ENCODE results near the gene VAPA. TPM values are rescaled to one million over a fixed set of nuclear protein-coding genes. Genes with fewer than 3 reads are reported as not detected.

The VAPA gene
- total and polyA plus RNA-seq, 9 of the 15 experiments (the other 6 are each of a cell fraction or from before 2014, with no cell fraction given), result 219 to 902 (median 526) TPM

DNA sequence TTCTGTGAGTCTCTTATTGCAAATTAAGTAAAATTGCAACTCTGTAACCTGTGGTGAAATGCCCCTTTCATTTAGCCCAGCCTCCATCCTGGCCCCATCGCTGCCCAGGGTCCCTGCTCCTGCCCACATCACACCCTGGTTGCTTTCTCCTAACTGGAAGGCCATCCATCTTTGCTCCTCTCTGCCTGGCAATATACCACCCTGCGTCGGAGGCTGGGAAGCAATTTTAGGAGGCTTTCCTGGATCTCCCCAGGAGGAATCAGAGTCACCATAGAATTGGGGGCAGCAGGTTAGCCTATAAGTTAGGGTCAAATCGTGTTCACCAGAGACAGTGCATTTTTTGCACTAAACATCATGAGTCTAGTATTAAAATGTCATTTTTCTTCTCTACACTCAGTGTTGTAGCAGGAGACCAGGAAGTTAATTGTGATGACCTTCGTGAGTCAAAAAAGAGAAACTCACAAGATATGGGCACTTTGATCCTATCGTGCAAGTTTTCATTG is 42.5 kb upstream of the VAPA start:
- H3K4me3 ChIP-seq, result no peak overlapping the region
- H3K4me1 ChIP-seq (replicated peaks in 1 of 2; ENCODE audit: control insufficient read depth in 2 of 2, insufficient read depth in 2 of 2, low read length in 2 of 2), result peaks cover 33 to 80% of the 10 kb centered on the region in 2 experiments
- no peaks in the 10 kb centered on the region for H3K9me1 ChIP-seq (ENCODE audit: control insufficient read depth, insufficient read depth, low read length)
- peak overlapping the region; percentile 27; the same call in 1 of the 2 replicates for H3K4me2 ChIP-seq (ENCODE audit: insufficient read depth, low read length)
- peaks cover 10% of the 10 kb centered on the region; the same call in 2 of the 3 replicates for H3K79me2 ChIP-seq (ENCODE audit: control insufficient read depth, insufficient read depth, low read length)
- WGBS (ENCODE audit: insufficient coverage, low coverage, missing lambda C conversion rate), result 49% methylated on average over 6 of the region's 6 CpGs
- in situ Hi-C loops (cut with MboI), result no loop called here
- no peaks in the 10 kb centered on the region for H4K20me1 ChIP-seq (replicated peaks; ENCODE audit: control insufficient read depth, insufficient read depth, low read length)
- no peaks in the 10 kb centered on the region for H3K27me3 ChIP-seq (ENCODE audit: control insufficient read depth in 2 of 2, insufficient read depth in 2 of 2, low read length in 2 of 2)
- H3K9ac ChIP-seq (ENCODE audit: insufficient read depth in 1 of 2, low read depth in 2 of 2, low read length in 2 of 2), result peak overlapping the region; percentile 59 to 72; a peak in 3 of 4 replicates
- peaks cover 10% of the 10 kb centered on the region for H3K9me3 ChIP-seq (replicated peaks; ENCODE audit: control insufficient read depth, insufficient read depth, low read depth, low read length)
- ATAC-seq (no peak), DNase-seq (ENCODE audit: extremely low read depth in 1 of 4, low spot score in 3 of 4) (no peak), FAIRE-seq (no peak)
- intact Hi-C loops (cut with micrococcal nuclease), result loop anchor here (10.0 kb wide), 1 partner anchor 186 kb away; no protein-coding TSS in a partner anchor
- BruUV-seq (replicated peaks), result no TSS peak
- H2AFZ ChIP-seq (ENCODE audit: low read depth, low read length), result peak overlapping the region; percentile 79
- no peaks in the 10 kb centered on the region for H3K36me3 ChIP-seq (ENCODE audit: control insufficient read depth, insufficient read depth, low read length)
- ChIA-PET POLR2A (interaction anchor here (0.9 to 2.5 kb wide), 5 partner anchors 9 to 44 kb away, joined by 3 to 14 read pairs (median 11); partner anchors contain the start of gene VAPA), CTCF (ENCODE audit: low intra/inter-chr PET ratio) (no interaction called here)
- peak overlapping the region; percentile 92 for H3K27ac ChIP-seq (ENCODE audit: extremely low read depth, low read depth, low read length)
- TF ChIP-seq ERF (CRISPR knock-in tag; IDR thresholded peaks at IDR 0.05) (0 out of 2 replicates have a peak, but pooled peaks have one; percentile 39), CXXC5 (CRISPR knock-in tag; IDR thresholded peaks at IDR 0.05) (peak; percentile 40), SMAD4 (CRISPR knock-in tag; conservative IDR thresholded peaks at IDR 0.05) (peak; percentile 51), PTTG1 (tag; IDR thresholded peaks at IDR 0.05; ENCODE audit: low read depth) (peak; percentile 35; the same call in 1 of the 2 replicates), MAZ (CRISPR knock-in tag; conservative IDR thresholded peaks at IDR 0.05 in 1 of 2, IDR thresholded peaks at IDR 0.05 in 1 of 2) (0 out of 4 replicates have a peak, but pooled peaks of 1 of the 2 experiments have one; percentile 31), ZNF311 (CRISPR knock-in tag; IDR thresholded peaks at IDR 0.05) (peak; percentile 84), RBBP5 (IDR thresholded peaks at IDR 0.05; ENCODE audit: borderline replicate concordance, insufficient read depth, low read length, poor library complexity, severe bottlenecking) (peak; percentile 35), PTRF (tag; IDR thresholded peaks at IDR 0.05) (0 out of 2 replicates have a peak, but pooled peaks have one; percentile 40), BRF1 (IDR thresholded peaks at IDR 0.05; ENCODE audit: borderline replicate concordance, extremely low read depth, insufficient read length) (no peak), YY1 (IDR thresholded peaks at IDR 0.05; ENCODE audit: borderline replicate concordance in 1 of 3, control insufficient read depth in 1 of 3, extremely low read depth in 1 of 3, insufficient read depth in 3 of 3, insufficient read length in 1 of 3, insufficient replicate concordance in 2 of 3, low read depth in 1 of 3, low read length in 2 of 3) (peak in 1 of 3 experiments; percentile 7), ZNF583 (CRISPR knock-in tag; IDR thresholded peaks at IDR 0.05) (peak; percentile 39; the same call in 1 of the 2 replicates), DPF2 (IDR thresholded peaks at IDR 0.05) (no peak), ZNF75A (CRISPR knock-in tag; IDR thresholded peaks at IDR 0.05) (no peak)
- TF ChIP-seq, protein P1, sequence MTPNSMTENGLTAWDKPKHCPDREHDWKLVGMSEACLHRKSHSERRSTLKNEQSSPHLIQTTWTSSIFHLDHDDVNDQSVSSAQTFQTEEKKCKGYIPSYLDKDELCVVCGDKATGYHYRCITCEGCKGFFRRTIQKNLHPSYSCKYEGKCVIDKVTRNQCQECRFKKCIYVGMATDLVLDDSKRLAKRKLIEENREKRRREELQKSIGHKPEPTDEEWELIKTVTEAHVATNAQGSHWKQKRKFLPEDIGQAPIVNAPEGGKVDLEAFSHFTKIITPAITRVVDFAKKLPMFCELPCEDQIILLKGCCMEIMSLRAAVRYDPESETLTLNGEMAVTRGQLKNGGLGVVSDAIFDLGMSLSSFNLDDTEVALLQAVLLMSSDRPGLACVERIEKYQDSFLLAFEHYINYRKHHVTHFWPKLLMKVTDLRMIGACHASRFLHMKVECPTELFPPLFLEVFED (CRISPR knock-in tag; conservative IDR thresholded peaks at IDR 0.05), result no peak
- TF ChIP-seq, protein P2, sequence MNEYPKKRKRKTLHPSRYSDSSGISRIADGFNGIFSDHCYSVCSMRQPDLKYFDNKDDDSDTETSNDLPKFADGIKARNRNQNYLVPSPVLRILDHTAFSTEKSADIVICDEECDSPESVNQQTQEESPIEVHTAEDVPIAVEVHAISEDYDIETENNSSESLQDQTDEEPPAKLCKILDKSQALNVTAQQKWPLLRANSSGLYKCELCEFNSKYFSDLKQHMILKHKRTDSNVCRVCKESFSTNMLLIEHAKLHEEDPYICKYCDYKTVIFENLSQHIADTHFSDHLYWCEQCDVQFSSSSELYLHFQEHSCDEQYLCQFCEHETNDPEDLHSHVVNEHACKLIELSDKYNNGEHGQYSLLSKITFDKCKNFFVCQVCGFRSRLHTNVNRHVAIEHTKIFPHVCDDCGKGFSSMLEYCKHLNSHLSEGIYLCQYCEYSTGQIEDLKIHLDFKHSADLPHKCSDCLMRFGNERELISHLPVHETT (CRISPR knock-in tag; conservative IDR thresholded peaks at IDR 0.05 in 1 of 2, IDR thresholded peaks at IDR 0.05 in 1 of 2), result peak in 1 of 2 experiments; percentile 49; a peak in 1 of 4 replicates
- TF ChIP-seq, protein P3, sequence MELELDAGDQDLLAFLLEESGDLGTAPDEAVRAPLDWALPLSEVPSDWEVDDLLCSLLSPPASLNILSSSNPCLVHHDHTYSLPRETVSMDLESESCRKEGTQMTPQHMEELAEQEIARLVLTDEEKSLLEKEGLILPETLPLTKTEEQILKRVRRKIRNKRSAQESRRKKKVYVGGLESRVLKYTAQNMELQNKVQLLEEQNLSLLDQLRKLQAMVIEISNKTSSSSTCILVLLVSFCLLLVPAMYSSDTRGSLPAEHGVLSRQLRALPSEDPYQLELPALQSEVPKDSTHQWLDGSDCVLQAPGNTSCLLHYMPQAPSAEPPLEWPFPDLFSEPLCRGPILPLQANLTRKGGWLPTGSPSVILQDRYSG (tag; conservative IDR thresholded peaks at IDR 0.05; ENCODE audit: low read depth), result peak; percentile 59; the same call in 1 of the 2 replicates
